ENCODE measurements around the gene EDIL3. TPM values are rescaled to one million over a fixed set of nuclear protein-coding genes. Genes with fewer than 3 reads are reported as not detected.

Gene EDIL3
- total RNA-seq, 1 experiment from 2014 or later = 0.32 TPM

DNA sequence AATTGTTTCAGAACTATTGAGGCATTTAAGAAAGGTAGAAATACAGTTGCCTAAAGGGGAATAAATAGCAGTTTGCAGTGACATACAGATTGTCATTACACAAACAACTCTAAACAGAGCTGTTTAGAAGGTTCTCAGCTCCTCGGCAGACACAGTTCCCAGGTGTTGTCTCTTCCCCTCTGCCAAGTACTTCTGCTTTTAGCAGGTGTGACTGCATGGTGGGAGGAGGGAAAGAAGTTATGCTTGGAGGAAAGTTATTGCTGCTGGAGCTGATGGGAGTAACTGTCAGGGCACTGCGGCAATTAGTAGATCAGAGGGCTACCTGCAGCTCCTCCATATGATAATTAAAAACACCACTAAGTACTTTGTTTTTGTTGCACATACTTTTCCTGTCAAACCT, 14.5 kb downstream of the EDIL3 start (continued):
- TF ChIP-seq, protein P1, sequence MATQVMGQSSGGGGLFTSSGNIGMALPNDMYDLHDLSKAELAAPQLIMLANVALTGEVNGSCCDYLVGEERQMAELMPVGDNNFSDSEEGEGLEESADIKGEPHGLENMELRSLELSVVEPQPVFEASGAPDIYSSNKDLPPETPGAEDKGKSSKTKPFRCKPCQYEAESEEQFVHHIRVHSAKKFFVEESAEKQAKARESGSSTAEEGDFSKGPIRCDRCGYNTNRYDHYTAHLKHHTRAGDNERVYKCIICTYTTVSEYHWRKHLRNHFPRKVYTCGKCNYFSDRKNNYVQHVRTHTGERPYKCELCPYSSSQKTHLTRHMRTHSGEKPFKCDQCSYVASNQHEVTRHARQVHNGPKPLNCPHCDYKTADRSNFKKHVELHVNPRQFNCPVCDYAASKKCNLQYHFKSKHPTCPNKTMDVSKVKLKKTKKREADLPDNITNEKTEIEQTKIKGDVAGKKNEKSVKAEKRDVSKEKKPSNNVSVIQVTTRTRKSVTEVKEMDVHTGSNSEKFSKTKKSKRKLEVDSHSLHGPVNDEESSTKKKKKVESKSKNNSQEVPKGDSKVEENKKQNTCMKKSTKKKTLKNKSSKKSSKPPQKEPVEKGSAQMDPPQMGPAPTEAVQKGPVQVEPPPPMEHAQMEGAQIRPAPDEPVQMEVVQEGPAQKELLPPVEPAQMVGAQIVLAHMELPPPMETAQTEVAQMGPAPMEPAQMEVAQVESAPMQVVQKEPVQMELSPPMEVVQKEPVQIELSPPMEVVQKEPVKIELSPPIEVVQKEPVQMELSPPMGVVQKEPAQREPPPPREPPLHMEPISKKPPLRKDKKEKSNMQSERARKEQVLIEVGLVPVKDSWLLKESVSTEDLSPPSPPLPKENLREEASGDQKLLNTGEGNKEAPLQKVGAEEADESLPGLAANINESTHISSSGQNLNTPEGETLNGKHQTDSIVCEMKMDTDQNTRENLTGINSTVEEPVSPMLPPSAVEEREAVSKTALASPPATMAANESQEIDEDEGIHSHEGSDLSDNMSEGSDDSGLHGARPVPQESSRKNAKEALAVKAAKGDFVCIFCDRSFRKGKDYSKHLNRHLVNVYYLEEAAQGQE (IDR thresholded peaks at IDR 0.05; ENCODE audit: low read depth) = no peak
- TF ChIP-seq EGR1 (IDR thresholded peaks at IDR 0.05; ENCODE audit: low read depth) = no peak
- TF ChIP-seq, protein P2, sequence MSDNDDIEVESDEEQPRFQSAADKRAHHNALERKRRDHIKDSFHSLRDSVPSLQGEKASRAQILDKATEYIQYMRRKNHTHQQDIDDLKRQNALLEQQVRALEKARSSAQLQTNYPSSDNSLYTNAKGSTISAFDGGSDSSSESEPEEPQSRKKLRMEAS (IDR thresholded peaks at IDR 0.05) = no peak
- no peak for TF ChIP-seq TCF7L2 (IDR thresholded peaks at IDR 0.05; ENCODE audit: borderline replicate concordance, extremely low read depth, insufficient read depth, insufficient read length)
- no peak for TF ChIP-seq ELF1 (IDR thresholded peaks at IDR 0.05; ENCODE audit: borderline replicate concordance, low read depth)
- TF ChIP-seq SRF (IDR thresholded peaks at IDR 0.05; ENCODE audit: low read depth) = no peak
- no peak for TF ChIP-seq CEBPB (IDR thresholded peaks at IDR 0.05; ENCODE audit: low read depth)
- TF ChIP-seq YY1 (IDR thresholded peaks at IDR 0.05; ENCODE audit: extremely low read depth, insufficient replicate concordance, low read depth, low read length) = no peak
- TF ChIP-seq EZH2phosphoT487 (IDR thresholded peaks at IDR 0.05; ENCODE audit: borderline replicate concordance) = no peak

DNA sequence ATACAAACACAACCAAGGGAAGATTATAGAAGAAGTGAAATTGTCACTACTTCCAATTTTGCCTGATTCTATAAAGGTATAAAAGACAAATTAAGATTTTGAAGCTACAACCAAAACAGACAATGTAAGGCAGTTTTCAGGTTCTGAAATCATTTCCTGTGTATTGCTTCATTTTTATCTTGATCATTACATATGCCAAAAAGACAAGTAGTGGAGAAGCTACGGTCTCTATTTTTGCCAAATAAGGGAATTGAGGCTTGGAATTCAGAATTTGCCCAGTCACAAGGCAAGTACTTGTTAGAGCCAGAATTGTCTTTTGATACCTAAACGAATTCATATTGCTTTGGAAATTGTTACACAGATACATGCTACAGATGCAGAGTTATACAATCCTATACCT, 20.6 kb downstream of the EDIL3 start:
- intact Hi-C loops (cut with micrococcal nuclease) = no loop called here
- CTCF ChIA-PET = no interaction called here
- no peaks in the 10 kb centered on the region for H3K79me2 ChIP-seq (ENCODE audit: insufficient read depth, low read length)
- no peaks in the 10 kb centered on the region for H3K9me3 ChIP-seq (ENCODE audit: control insufficient read depth in 1 of 2, insufficient read depth in 1 of 2, low read depth in 1 of 2, low read length in 2 of 2)
- RAD21 ChIA-PET (ENCODE audit: low non-redundant PET in 1 of 2, low total read pairs in 2 of 2, uncharacterized antibody in 2 of 2, unreplicated experiment in 2 of 2) = no interaction called here
- TF ChIP-seq TCF7L2 (IDR thresholded peaks at IDR 0.05; ENCODE audit: borderline replicate concordance, extremely low read depth, insufficient read depth, insufficient read length) (no peak), JUND (IDR thresholded peaks at IDR 0.05) (no peak), EZH2phosphoT487 (IDR thresholded peaks at IDR 0.05; ENCODE audit: borderline replicate concordance) (no peak), POLR2AphosphoS5 (IDR thresholded peaks at IDR 0.05; ENCODE audit: low read depth, low read length) (no peak)
- no TSS peak for BruUV-seq (replicated peaks)
- no peak overlapping the region for H2AFZ ChIP-seq (ENCODE audit: low read depth, low read length, poor library complexity, severe bottlenecking)
- no peaks in the 10 kb centered on the region for H3K36me3 ChIP-seq (ENCODE audit: control insufficient read depth in 1 of 2, insufficient read depth in 2 of 2, low read length in 2 of 2)
- H3K4me3 ChIP-seq (replicated peaks in 1 of 2; ENCODE audit: low read depth in 1 of 2, low read length in 2 of 2) = no peak overlapping the region
- no peak overlapping the region for H3K27ac ChIP-seq (ENCODE audit: low read depth, low read length)
- H3K9me2 ChIP-seq (ENCODE audit: insufficient read depth) = no peaks in the 10 kb centered on the region
- no peaks in the 10 kb centered on the region for H3K27me3 ChIP-seq (ENCODE audit: insufficient read depth, low read length)
- no peaks in the 10 kb centered on the region for H3K4me1 ChIP-seq (ENCODE audit: control insufficient read depth in 1 of 2, insufficient read depth in 2 of 2, low read length in 2 of 2)
- no peak for ATAC-seq
- no peak for DNase-seq (ENCODE audit: low read depth, low spot score)
- POLR2A ChIA-PET = no interaction called here
- no peaks in the 10 kb centered on the region for H4K20me1 ChIP-seq (ENCODE audit: insufficient read depth)
- H3K4me2 ChIP-seq (ENCODE audit: low read length) = no peak overlapping the region
- H3K9ac ChIP-seq (ENCODE audit: low read length) = no peak overlapping the region

Data from HCT116 (cell line).